HCT116 (cell line): ENCODE measurements around the gene PCDHB6. TPM values are rescaled to one million over a fixed set of nuclear protein-coding genes. Genes with fewer than 3 reads are reported as not detected.

Source experiments
- ATAC-seq: fragments of 200-7000 bp; cut with Tn5 transposase; 2 replicates; pipeline ENCODE4 v1.9.1; 2020; ENCODE audit warnings: mild to moderate bottlenecking, moderate library complexity
- BruUV-seq: library from RNA; stranded (reverse); fragments of 400-500 nt; replicated peaks from 2 replicates; lab custom pipeline; 2021; lab: Mats Ljungman, UMichigan
- CTCF ChIA-PET: fragments of 300-600 bp; sonication (Branson Sonifier 250); formaldehyde crosslinking; loops from one replicate; lab custom pipeline; 2021; ENCODE audit warnings: antibody characterized with exemption; lab: Charles Lee
- POLR2A ChIA-PET: fragments of 300-600, 350-600 bp; sonication (Branson Sonifier 250); formaldehyde crosslinking; loops from one replicate; lab custom pipeline; 2021; ENCODE audit warnings: antibody characterized with exemption; lab: Charles Lee
- RAD21 ChIA-PET, 2 experiments: fragments of 300-600 bp; sonication (Branson Sonifier 250); formaldehyde crosslinking; loops; one replicate each; lab custom pipeline; 2023; ENCODE audit warnings: low total read pairs in 2 of 2; ENCODE audit not compliant: uncharacterized antibody in 2 of 2, unreplicated experiment in 2 of 2, low non-redundant PET in 1 of 2; lab: Charles Lee
- DNase-seq: peaks from one replicate; pipeline ENCODE4 v3.0.0-alpha.2; 2010; ENCODE audit warnings: low read depth, low spot score
- H2AFZ ChIP-seq: fragments of 200-600 bp; shearing (Covaris generic), sonication (generic); 2 replicates; pipeline ENCODE4 v1.6.1; 2017; ENCODE audit warnings: low read depth, mixed run types, mixed read lengths, antibody characterized with exemption, low read length; ENCODE audit not compliant: poor library complexity, severe bottlenecking
- H3K27ac ChIP-seq: 2 replicates; pipeline ENCODE4 v1.5.1; 2012; ENCODE audit warnings: low read depth, low read length
- H3K27me3 ChIP-seq: fragments of 200-600 bp; sonication (generic); 2 replicates; pipeline ENCODE4 v1.6.1; 2016; ENCODE audit warnings: mixed run types, low read length, mixed read lengths; ENCODE audit not compliant: insufficient read depth
- H3K36me3 ChIP-seq, 2 experiments: fragments of 200-500 bp in 1 of 2; fragments of 200-600 bp in 1 of 2; sonication (Bioruptor generic) in 1 of 2; sonication (generic) in 1 of 2; 2 replicates each; pipeline versions ENCODE4 v1.5.1 to v1.6.1; 2014 to 2016; ENCODE audit warnings: low read length in 2 of 2, inconsistent platforms in 1 of 2, mixed read lengths in 1 of 2, mixed run types in 1 of 2; ENCODE audit not compliant: insufficient read depth in 2 of 2, control insufficient read depth in 1 of 2
- H3K4me1 ChIP-seq, 2 experiments: fragments of 200-600 bp in 1 of 2; sonication (generic) in 1 of 2; 2 replicates each; pipeline versions ENCODE4 v1.5.1 to v1.6.1; 2012 to 2017; ENCODE audit warnings: low read length in 2 of 2, inconsistent platforms in 1 of 2, mild to moderate bottlenecking in 1 of 2, mixed read lengths in 1 of 2, mixed run types in 1 of 2, moderate library complexity in 1 of 2; ENCODE audit not compliant: insufficient read depth in 2 of 2, control insufficient read depth in 1 of 2
- H3K4me2 ChIP-seq: fragments of 200-600 bp; sonication (generic); 2 replicates; pipeline ENCODE4 v1.6.1; 2017; ENCODE audit warnings: mixed run types, low read length, mixed read lengths
- H3K4me3 ChIP-seq, 2 experiments: fragments of 200-600 bp in 1 of 2; sonication (generic) in 1 of 2; replicated peaks in 1 of 2; 2 replicates each; pipeline ENCODE4 v1.5.1; 2011 to 2016; ENCODE audit warnings: low read length in 2 of 2, control low read depth in 1 of 2, low read depth in 1 of 2, mild to moderate bottlenecking in 1 of 2, mixed read lengths in 1 of 2, mixed run types in 1 of 2
- H3K79me2 ChIP-seq: fragments of 200-600 bp; sonication (generic); 2 replicates; pipeline ENCODE4 v1.6.1; 2017; ENCODE audit warnings: mild to moderate bottlenecking, mixed run types, low read length, moderate library complexity, mixed read lengths; ENCODE audit not compliant: insufficient read depth
- H3K9ac ChIP-seq: fragments of 200-600 bp; sonication (generic); 2 replicates; pipeline ENCODE4 v1.6.1; 2016; ENCODE audit warnings: low read length, mixed read lengths
- H3K9me2 ChIP-seq: fragments of 200-600 bp; sonication (generic), shearing (Covaris generic); 2 replicates; pipeline ENCODE4 v1.6.1; 2017; ENCODE audit warnings: mixed run types, mild to moderate bottlenecking, moderate library complexity; ENCODE audit not compliant: insufficient read depth
- H3K9me3 ChIP-seq, 2 experiments: fragments of 200-500 bp in 1 of 2; fragments of 200-600 bp in 1 of 2; sonication (Bioruptor generic) in 1 of 2; sonication (generic) in 1 of 2; 2 replicates each; pipeline ENCODE4 v1.6.1; 2014 to 2017; ENCODE audit warnings: low read length in 2 of 2, mixed read lengths in 2 of 2, inconsistent platforms in 1 of 2, low read depth in 1 of 2, mild to moderate bottlenecking in 1 of 2, mixed run types in 1 of 2, moderate library complexity in 1 of 2; ENCODE audit not compliant: control insufficient read depth in 1 of 2, insufficient read depth in 1 of 2
- H4K20me1 ChIP-seq: fragments of 200-600 bp; sonication (generic), shearing (Covaris generic); 2 replicates; pipeline ENCODE4 v1.6.1; 2017; ENCODE audit warnings: mixed run types, mild to moderate bottlenecking, moderate library complexity; ENCODE audit not compliant: insufficient read depth
- EGR1 ChIP-seq: IDR thresholded peaks from 2 replicates; pipeline ENCODE4 v1.6.1; 2012; ENCODE audit warnings: low read depth
- POLR2A ChIP-seq: IDR thresholded peaks from 2 replicates; pipeline ENCODE4 v1.7.0; 2011; ENCODE audit warnings: borderline replicate concordance; ENCODE audit not compliant: insufficient read depth, insufficient read length; ENCODE audit errors: extremely low read depth
- POLR2AphosphoS5 ChIP-seq: IDR thresholded peaks from 2 replicates; pipeline ENCODE4 v1.6.1; 2011; ENCODE audit warnings: mild to moderate bottlenecking, low read depth, low read length, moderate library complexity
- RAD21 ChIP-seq: IDR thresholded peaks from 2 replicates; pipeline ENCODE4 v1.6.1; 2012; ENCODE audit warnings: low read depth, mild to moderate bottlenecking
- SP1 ChIP-seq: IDR thresholded peaks from 2 replicates; pipeline ENCODE4 v1.6.1; 2012; ENCODE audit warnings: low read depth
- YY1 ChIP-seq: IDR thresholded peaks from 2 replicates; pipeline ENCODE4 v1.6.1; 2011; ENCODE audit warnings: low read length, low read depth, moderate library complexity, mild to moderate bottlenecking; ENCODE audit not compliant: insufficient replicate concordance; ENCODE audit errors: extremely low read depth
- ZNF274 ChIP-seq: fragments of 200-500 bp; sonication (Bioruptor generic); IDR thresholded peaks from 2 replicates; pipeline ENCODE4 v1.6.1; 2014; ENCODE audit warnings: mild to moderate bottlenecking, low read depth, low read length, inconsistent platforms
- intact Hi-C: fragments of 100-400 bp; cut with micrococcal nuclease; formaldehyde crosslinking; loops from 2 replicates; pipeline ENCODE4 v1.10.0; 2022
- total RNA-seq: library from RNA; stranded (reverse); gene quantifications from one replicate; pipeline ENCODE4 v1.2.1, GENCODE V29; 2021; ENCODE audit not compliant: unreplicated experiment
- TF ChIP-seq, protein P1 (sequence below): IDR thresholded peaks from 2 replicates; pipeline ENCODE4 v1.6.1; 2012

The PCDHB6 gene
- total RNA-seq, 1 experiment from 2014 or later, result not detected

DNA sequence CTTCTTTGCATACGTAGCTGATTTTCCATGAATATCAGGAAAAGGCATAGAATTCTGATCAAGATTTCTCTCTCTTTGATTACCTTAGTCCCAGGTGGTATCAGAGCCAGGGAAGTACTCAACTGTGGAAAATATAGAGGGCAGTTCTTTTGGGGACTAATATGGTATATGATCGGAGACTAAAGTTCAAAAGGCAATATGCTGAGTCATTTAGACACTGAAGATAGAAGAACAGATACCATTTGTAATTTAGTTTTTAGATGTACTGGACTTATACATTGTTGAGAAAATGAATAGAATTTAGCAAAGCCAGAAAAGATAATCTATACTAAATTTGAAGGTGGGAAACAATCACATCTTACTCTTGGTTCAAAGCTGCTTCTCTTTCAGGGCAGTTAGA, 44.5 kb upstream of the PCDHB6 start:
- no peak overlapping the region for H3K4me2 ChIP-seq
- ATAC-seq, result no peak
- no peaks in the 10 kb centered on the region for H3K9me2 ChIP-seq
- no peaks in the 10 kb centered on the region for H3K4me1 ChIP-seq
- BruUV-seq, result no TSS peak
- no peaks in the 10 kb centered on the region for H3K79me2 ChIP-seq
- no peaks in the 10 kb centered on the region for H4K20me1 ChIP-seq
- TF ChIP-seq SP1, result no peak
- TF ChIP-seq POLR2AphosphoS5, result no peak
- no peak for TF ChIP-seq RAD21
- TF ChIP-seq POLR2A, result no peak
- TF ChIP-seq, all 23 proteins: peak for 0
- Histone ChIP-seq H3K27ac (no peak overlapping the region), H3K36me3 (no peaks in the 10 kb centered on the region), H3K9me3 (peaks cover 0 to 4% of the 10 kb centered on the region in 2 experiments; a peak in 1 of 4 replicates), H3K4me3 (no peak overlapping the region), H2AFZ (no peak overlapping the region), H3K9ac (no peak overlapping the region), H3K27me3 (no peaks in the 10 kb centered on the region)
- intact Hi-C loops, result no loop called here
- CTCF ChIA-PET, result no interaction called here
- DNase-seq, result no peak
- POLR2A ChIA-PET, result no interaction called here
- RAD21 ChIA-PET, result no interaction called here

DNA sequence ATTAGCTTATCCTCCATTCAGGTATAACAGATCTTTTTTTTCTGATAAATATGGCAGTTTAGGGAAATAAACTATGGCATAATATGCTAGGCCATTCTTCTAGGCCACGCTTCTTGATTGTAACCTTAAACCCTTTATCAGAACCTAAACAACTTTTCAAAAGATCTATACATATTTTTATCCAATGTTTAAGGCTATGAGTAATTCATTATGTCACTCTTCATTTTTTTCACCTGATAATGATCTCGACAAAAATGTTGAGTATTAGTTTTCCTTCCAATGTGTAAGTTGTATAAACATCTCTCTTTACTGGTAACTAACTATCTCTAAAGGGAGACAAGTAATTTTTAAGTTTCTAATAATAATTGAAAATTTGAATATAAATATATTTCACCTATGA, 30.6 kb upstream of the PCDHB6 start:
- no peak overlapping the region for H2AFZ ChIP-seq
- no peaks in the 10 kb centered on the region for H3K36me3 ChIP-seq
- ChIA-PET CTCF (no interaction called here), RAD21 (no interaction called here), POLR2A (no interaction called here)
- BruUV-seq, result no TSS peak
- no peaks in the 10 kb centered on the region for H3K79me2 ChIP-seq
- no peaks in the 10 kb centered on the region for H3K4me1 ChIP-seq
- no peak overlapping the region for H3K4me2 ChIP-seq
- intact Hi-C loops, result no loop called here
- DNase-seq (no peak), ATAC-seq (no peak)
- H3K4me3 ChIP-seq, result no peak overlapping the region
- no peaks in the 10 kb centered on the region for H4K20me1 ChIP-seq
- H3K9ac ChIP-seq, result no peak overlapping the region
- no peaks in the 10 kb centered on the region for H3K27me3 ChIP-seq
- H3K9me2 ChIP-seq, result no peaks in the 10 kb centered on the region
- no peak overlapping the region for H3K27ac ChIP-seq
- TF ChIP-seq, protein P1, sequence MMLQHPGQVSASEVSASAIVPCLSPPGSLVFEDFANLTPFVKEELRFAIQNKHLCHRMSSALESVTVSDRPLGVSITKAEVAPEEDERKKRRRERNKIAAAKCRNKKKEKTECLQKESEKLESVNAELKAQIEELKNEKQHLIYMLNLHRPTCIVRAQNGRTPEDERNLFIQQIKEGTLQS, result no peak
- no peak for TF ChIP-seq YY1
- TF ChIP-seq ZNF274, result no peak
- no peak for TF ChIP-seq EGR1
- no peaks in the 10 kb centered on the region for H3K9me3 ChIP-seq
